ENCODE measurements around the gene GNA14. TPM values are rescaled to one million over a fixed set of nuclear protein-coding genes. Genes with fewer than 3 reads are reported as not detected.

GNA14 gene
- total and polyA plus RNA-seq, 2 of the 8 experiments (the other 6 are each of a cell fraction or from before 2014, with no cell fraction given), result 3.4 to 6.3 TPM

DNA sequence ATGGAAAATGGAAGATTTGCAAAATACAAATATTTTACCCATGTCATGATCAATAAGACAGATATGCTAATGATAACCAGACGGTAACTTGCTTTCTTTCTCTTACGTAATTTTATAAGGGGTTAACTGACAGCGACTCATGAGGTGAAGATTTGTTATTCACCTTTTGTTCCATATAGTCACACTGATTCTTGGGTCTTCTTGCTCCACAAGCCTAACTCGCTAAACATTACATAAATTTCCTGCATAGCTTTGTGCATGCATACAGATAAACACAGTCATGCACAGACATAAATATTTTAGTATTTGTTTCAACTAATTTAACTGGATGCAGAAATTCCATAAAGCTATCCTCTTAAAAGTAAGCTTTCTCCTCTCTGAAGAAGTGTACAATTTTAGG lies 244.9 kb downstream of the GNA14 start:
- H4K91ac ChIP-seq (replicated peaks; ENCODE audit: insufficient read length, low read length), result no peak overlapping the region
- no peak overlapping the region for H3K14ac ChIP-seq (ENCODE audit: insufficient read length)
- no peak overlapping the region for H3K18ac ChIP-seq (ENCODE audit: extremely low read depth, low read length)
- ChIA-PET CTCF (ENCODE audit: partially characterized antibody) (interaction anchor here (2.1 kb wide), 1 partner anchor 54 kb away, joined by 7 read pairs; no protein-coding TSS in a partner anchor), POLR2A (ENCODE audit: partially characterized antibody) (no interaction called here)
- H4K8ac ChIP-seq (ENCODE audit: extremely low read depth, insufficient read depth, low read length), result no peak overlapping the region
- no peaks in the 10 kb centered on the region for H3K27me3 ChIP-seq (replicated peaks in 1 of 4; ENCODE audit: control insufficient read depth in 3 of 4, extremely low read depth in 1 of 4, insufficient read depth in 3 of 4, low read length in 3 of 4)
- no peak overlapping the region for H2BK12ac ChIP-seq (ENCODE audit: low read depth, low read length)
- no peak overlapping the region for H3K9ac ChIP-seq (replicated peaks in 1 of 4; ENCODE audit: extremely low read depth in 1 of 4, low read depth in 3 of 4, low read length in 3 of 4)
- H2AFZ ChIP-seq (ENCODE audit: low read length), result no peak overlapping the region
- H2BK5ac ChIP-seq (ENCODE audit: low read depth, low read length), result no peak overlapping the region
- no peaks in the 10 kb centered on the region for H3K4me1 ChIP-seq (replicated peaks in 1 of 4; ENCODE audit: control insufficient read depth in 3 of 4, insufficient read depth in 4 of 4, low read length in 3 of 4)
- no peak overlapping the region for H2BK120ac ChIP-seq (replicated peaks; ENCODE audit: low read depth, low read length)
- no peaks in the 10 kb centered on the region for H3K23me2 ChIP-seq (ENCODE audit: low read depth, low read length)
- H3K23ac ChIP-seq (ENCODE audit: insufficient read length), result no peak overlapping the region
- WGBS, 2 experiments (ENCODE audit: extremely low coverage in 1 of 2, insufficient coverage in 1 of 2, insufficient read length in 1 of 2, insufficient replicate concordance in 2 of 2, low coverage in 1 of 2, low lambda C conversion rate in 2 of 2, missing lambda C conversion rate in 1 of 2), result 90% methylated on average over 4 of the region's 4 CpGs; no CpG with 5 or more reads in 1 of the 2 experiments
- H3K4me2 ChIP-seq (ENCODE audit: insufficient read depth in 1 of 2, low read depth in 2 of 2, low read length in 2 of 2), result no peak overlapping the region
- H3K4me3 ChIP-seq (ENCODE audit: extremely low read depth in 1 of 4, insufficient read depth in 2 of 4, low read depth in 3 of 4, low read length in 4 of 4), result no peak overlapping the region
- no peak overlapping the region for H2BK15ac ChIP-seq (ENCODE audit: low read length)
- H2BK20ac ChIP-seq (ENCODE audit: low read length), result no peak overlapping the region
- H3K56ac ChIP-seq (replicated peaks; ENCODE audit: insufficient read length, low read depth, low read length), result no peak overlapping the region
- peaks cover 0 to 2% of the 10 kb centered on the region in 2 experiments for H4K20me1 ChIP-seq (replicated peaks in 1 of 2; ENCODE audit: control insufficient read depth in 1 of 2, insufficient read depth in 2 of 2, low read length in 2 of 2)
- no peak overlapping the region for H3K4ac ChIP-seq (replicated peaks; ENCODE audit: insufficient read length, low read depth, low read length)
- DNase-seq (ENCODE audit: low read depth in 1 of 2, low spot score in 2 of 2), result no peak
- H3K36me3 ChIP-seq (ENCODE audit: control insufficient read depth in 2 of 4, insufficient read depth in 4 of 4, low read length in 3 of 4), result peaks cover 3 to 19% (median 12%) of the 10 kb centered on the region in 4 experiments; a peak in 7 of 8 replicates
- H3K79me2 ChIP-seq (ENCODE audit: control insufficient read depth in 1 of 2, insufficient read depth in 2 of 2, low read length in 2 of 2), result no peaks in the 10 kb centered on the region
- no peaks in the 10 kb centered on the region for H3K79me1 ChIP-seq (ENCODE audit: low read depth, low read length)
- H4K5ac ChIP-seq (ENCODE audit: insufficient read length, low read depth, low read length), result no peak overlapping the region
- TF ChIP-seq EGR1 (IDR thresholded peaks at IDR 0.05; ENCODE audit: borderline replicate concordance, low read depth, low read length) (no peak), KDM5A (IDR thresholded peaks at IDR 0.05; ENCODE audit: low read length) (no peak), RNF2 (IDR thresholded peaks at IDR 0.05; ENCODE audit: borderline replicate concordance, low read depth, low read length, missing control alignments, poor library complexity, severe bottlenecking) (no peak), GABPA (IDR thresholded peaks at IDR 0.05; ENCODE audit: borderline replicate concordance, insufficient read depth, low read length) (no peak), EP300 (IDR thresholded peaks at IDR 0.05; ENCODE audit: borderline replicate concordance in 1 of 2, low read depth in 2 of 2, low read length in 2 of 2) (no peak), JUN (IDR thresholded peaks at IDR 0.05; ENCODE audit: low read depth, low read length) (no peak), JUND (IDR thresholded peaks at IDR 0.05; ENCODE audit: low read length) (no peak), BCL11A (IDR thresholded peaks at IDR 0.05; ENCODE audit: low read depth in 2 of 2, low read length in 2 of 2) (no peak), SP4 (IDR thresholded peaks at IDR 0.05; ENCODE audit: low read length) (no peak)
- TF ChIP-seq, protein P1, sequence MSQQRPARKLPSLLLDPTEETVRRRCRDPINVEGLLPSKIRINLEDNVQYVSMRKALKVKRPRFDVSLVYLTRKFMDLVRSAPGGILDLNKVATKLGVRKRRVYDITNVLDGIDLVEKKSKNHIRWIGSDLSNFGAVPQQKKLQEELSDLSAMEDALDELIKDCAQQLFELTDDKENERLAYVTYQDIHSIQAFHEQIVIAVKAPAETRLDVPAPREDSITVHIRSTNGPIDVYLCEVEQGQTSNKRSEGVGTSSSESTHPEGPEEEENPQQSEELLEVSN (IDR thresholded peaks at IDR 0.05), result no peak
- TF ChIP-seq, protein P2, sequence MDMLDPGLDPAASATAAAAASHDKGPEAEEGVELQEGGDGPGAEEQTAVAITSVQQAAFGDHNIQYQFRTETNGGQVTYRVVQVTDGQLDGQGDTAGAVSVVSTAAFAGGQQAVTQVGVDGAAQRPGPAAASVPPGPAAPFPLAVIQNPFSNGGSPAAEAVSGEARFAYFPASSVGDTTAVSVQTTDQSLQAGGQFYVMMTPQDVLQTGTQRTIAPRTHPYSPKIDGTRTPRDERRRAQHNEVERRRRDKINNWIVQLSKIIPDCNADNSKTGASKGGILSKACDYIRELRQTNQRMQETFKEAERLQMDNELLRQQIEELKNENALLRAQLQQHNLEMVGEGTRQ (IDR thresholded peaks at IDR 0.05; ENCODE audit: low read length), result no peak
- H3K27ac ChIP-seq (ENCODE audit: low read depth, low read length), result no peak overlapping the region
- H3K9me3 ChIP-seq (ENCODE audit: insufficient read depth in 2 of 2, low read depth in 1 of 2, low read length in 1 of 2), result peaks cover 6 to 8% of the 10 kb centered on the region in 2 experiments
- no peak overlapping the region for H2AK5ac ChIP-seq (ENCODE audit: low read depth, low read length)
- FAIRE-seq, result no peak

Measured in H1 (cell line).